Stimulated activated CD8-positive, alpha-beta memory T cell treated with anti-CD3 and anti-CD28 coated beads, Interleukin-4, amount 100 ng/mL, for 1 hour (primary cell): ENCODE measurements around the gene SEPTIN6.

Experiments used
- DNase-seq, 2 donors: peaks; one replicate each; pipeline ENCODE4 v3.0.0-alpha.2; 2020; ENCODE audit warnings: low read depth in 2 of 2, low spot score in 1 of 2

The SEPTIN6 gene

DNA sequence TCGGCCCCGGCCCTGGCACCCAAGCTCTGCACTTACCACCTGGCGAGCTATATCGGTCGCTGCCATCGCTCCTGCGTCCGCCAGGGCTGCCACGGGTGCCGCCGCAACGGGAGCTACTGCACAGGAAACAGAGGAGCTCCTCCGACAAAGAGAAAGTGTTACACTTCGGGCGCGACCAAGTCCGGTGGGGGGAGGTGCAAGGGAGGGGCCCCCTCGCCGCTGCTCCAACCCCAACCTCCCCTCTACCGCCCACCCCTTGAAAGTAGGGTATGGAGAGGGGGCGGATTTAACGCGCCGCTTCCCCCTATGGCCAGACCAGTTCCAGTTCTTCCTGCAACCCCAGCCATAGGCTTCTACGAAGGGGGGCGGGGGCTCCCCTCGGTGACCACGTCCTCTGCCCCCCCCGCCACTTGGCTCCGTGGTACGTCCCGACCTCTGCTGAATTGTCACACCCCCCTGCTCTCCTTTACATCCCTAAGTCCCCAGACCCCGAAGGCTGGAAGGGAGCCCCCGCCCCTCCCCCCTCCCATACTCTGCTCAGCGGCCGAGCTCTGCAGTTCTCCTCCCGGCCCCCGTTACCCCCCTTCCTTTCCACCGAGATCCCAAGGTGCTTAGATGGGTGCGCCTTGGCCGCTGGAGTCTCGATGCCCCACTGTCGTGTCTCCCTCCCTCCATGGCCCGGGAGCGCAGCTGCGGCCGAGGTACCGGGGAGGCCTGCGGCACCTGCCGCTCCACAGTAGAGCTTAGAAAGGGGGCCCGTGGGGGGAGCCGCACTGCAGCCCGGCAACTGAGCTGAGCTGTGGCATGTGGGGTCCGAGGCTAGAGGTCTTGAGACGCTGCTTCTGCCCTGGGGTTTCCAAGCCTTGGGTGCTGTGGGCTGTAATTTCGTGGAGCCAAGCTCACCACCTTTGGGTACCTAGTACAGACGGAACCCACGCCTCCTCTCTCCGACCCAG, at the start of gene SEPTIN6:
TSS of gene SEPTIN6 (minus strand) at position 129 of the 956 bp plus-strand sequence. CDS start at position 66, 63 bp downstream.
- peak; percentile 56 to 64 for DNase-seq

DNA sequence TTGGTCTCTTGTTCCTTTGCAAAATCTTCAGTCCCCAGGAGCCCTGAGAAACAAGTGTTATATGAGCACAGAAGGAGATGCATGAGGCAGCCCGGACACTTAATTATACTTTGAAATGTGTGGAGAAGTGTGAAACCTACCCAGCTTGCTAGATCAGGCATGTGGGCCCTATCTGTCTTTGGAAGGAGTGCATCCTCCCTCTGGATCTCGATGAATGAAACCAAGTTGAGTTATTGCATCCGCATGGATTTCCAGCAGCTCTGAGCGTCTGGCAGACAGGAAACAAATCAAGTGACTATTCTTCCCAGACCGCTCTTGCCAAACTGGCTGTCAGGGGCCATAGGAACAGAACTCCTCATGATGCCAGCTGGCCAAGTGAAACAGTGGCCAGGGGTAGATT, 45.8 kb upstream of the SEPTIN6 start:
- no peak for DNase-seq

DNA sequence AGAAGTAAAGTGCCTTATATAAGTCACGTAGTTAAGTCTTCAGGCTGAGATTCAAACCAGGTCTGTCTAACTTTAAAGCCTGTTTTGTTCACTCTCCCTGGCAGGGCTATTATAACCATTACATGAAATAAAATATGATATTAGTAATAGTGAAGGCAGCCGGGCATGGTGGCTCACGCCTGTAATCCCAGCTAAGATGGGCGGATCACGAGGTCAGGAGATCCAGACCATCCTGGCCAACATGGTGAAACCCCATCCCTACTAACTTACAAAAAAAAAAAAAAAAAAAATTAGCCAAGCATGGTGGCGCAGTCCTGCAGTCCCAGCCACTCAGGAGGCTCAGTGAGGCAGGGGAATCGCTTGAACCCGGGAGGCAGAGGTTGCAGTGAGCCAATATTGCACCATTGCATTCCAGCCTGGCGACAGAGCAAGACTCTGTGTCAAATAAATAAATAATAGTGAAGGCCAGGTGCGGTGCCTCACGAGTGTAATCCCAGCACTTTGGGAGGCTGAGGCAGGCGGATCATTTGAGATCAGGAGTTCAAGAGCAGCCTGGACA, 43.3 kb upstream of the SEPTIN6 start:
- DNase-seq: no peak

DNA sequence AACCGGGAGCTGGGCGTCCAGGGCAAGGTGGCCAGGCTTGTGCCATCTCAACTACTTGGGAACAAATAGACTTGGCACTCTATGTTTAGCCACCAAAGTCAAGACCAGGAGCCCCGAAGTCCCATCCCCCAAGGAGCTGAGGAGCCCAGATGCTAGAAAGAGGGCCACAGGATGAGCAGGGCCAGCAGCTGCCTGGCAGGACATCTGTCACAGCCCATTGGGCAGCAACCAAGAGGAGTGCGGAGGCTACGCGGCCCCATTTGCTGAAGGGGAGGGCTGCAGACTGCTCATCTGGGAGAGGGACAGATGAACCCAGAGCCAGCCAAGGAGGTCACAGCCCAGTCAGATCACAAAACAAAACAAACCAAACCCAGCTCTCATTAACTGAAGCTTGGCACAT, 42.5 kb upstream of the SEPTIN6 start:
- no peak for DNase-seq

DNA sequence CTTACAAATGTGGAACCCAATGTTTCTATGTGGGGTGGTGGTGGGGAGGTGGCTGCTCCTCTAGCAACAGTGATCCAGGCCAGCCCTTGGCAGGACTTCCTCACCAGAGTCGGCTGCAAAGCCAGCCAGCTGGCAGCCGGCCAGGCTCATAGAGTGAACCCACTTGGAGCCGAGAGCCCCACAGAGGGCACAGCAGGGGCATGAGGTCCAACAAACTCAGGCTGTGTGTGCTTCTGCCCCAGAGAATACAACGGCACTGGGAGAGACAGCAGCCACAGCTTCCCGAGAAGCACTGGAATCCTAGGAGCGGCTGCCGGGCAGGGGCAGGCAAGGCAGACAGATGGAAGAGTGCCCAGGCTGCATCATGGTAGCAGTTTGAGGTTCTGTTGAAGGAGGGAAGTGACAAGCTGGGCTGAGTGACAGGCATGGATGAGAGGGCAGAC, 42.0 kb upstream of the SEPTIN6 start:
- no peak for DNase-seq

DNA sequence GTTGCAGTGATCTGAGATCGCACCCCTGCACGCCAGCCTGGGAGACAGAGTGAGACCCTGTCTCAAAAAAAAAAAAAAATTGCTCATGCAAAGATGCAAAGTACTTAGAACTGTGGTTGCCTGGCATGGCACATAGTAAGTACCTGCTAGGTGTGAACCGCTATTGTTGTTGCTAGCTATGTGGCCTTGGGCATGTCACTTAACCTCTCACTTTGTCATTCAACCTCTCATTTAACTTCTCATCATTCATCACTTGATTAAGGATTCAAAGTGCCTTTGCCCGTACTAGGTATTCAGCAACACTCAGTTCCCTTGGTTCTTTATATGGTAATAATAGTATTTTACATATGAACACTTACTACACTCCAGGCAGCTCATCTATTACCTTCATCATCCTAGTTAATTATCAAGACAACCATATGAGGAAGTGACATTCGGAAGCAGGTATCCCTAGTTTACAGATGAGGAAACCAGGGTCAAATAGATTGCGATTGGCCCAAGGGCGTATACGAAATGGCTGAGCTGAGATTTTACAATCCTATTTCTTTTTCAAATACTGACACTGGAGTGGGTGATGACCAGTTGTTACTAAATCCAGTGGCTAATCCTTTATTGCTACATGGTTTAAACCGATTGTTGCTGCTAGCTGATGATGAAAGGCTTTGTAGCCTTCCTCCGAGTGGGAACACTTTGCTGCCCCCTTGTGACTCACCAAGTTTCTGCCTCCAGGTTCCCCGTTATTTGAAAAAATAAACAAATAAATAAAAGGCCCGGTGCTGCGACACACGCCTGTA, 36.6 kb upstream of the SEPTIN6 start:
- DNase-seq: peak; percentile 22 to 41

DNA sequence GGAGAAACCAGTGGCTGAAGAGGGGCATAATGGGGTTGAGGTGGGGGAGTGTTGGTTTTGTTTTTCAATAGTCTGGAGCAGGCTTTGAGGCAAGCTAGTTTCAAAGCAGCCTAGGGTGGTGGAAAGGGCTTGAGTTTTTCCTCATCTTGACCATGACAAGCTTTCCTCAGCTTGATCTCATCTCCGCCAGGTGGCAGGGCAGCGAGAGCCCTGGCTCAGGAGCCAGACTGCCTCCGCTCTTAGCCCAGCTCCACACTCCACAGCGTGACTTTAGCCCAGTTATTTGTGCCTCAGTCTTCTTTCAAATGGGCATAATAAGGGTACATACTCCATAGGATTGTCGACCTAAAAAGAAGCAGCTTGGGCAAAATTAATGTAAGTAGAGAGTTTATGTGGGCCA, 35.5 kb upstream of the SEPTIN6 start:
- DNase-seq: no peak

DNA sequence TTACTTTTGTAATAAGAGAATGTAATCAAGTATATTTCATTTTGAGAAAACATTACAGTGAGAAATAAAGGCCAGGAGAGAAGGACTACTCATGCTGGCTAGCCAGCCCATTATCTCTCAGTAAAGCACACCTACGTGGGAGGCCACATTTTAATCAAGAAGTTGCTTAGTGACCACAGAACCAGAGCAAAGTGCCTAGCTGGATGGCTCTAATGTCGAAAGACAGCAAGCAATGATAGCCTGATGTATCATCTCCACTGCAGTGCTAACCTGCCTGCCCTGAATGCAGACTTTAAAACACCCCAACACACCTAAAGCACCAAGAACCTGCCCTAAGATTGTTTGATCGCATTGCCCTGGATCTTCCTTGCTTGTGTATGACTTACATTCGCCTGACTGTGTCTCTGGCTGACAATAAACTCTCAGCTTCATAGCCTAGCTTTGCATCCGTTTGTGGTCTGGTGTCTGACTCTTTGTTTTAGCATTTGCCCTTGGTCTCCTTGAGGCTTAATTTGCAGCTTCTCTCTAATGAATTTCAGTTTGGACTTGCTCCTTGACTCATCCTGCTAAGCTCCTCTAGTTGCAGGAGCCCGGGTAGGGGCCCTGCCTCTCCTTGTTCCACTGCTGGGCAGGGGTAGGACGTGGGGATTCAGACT, 34.1 kb upstream of the SEPTIN6 start:
- no peak for DNase-seq

DNA sequence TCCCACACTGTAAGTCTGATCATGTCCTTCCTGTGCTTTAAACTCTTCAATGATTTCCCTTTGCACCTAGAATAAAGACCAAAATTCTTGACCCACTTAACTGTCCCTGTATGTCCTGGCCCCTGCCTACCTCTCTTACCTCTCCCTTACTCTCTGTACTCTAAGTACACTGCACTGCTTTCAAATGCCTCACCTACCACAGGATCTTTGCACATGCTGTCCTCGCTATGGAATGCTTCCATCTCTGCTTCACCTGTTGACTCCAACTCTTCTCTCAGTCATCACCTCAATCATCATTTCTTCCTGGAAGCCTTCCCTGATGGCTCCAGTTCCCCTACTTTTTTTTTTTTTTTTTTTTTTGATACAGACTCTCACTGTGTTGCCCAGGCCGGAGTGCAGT, 29.0 kb upstream of the SEPTIN6 start:
- no peak for DNase-seq

DNA sequence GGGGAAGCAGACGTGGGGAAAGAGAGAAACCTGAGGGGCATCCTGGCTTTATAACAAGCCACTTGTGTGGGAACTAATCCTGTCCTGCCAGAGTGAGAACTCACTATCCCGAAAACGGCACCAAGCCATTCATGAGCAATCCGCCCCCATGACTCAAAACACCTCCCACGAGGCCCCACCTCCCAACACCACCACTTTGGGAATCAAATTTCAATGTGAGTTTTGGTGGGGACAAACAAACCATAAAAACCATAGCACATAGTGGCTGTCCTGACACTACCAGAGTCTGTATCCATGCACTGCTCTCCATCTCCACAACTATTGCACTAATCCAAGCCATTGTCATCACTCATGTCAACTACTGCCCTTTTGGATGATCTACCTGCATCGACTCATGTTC, 28.5 kb upstream of the SEPTIN6 start:
- DNase-seq: no peak

DNA sequence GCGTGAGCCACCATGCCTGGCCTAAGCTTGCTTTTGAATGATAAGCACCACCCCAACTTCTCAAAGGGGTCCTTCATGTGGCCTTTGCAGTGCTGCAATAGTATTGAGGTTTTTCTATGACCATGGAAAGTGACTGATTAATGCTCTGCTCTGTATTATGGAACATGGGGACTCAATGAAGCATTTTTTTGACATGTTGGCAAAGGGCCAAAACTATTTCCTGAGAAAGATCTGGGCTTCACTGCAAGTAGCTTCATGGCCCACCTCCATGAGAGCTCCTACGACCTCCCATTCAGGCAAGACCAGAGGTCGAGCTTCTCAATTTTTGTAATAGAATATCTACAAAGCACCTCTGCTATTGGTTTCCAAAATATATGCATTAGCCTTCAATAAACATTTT, 16.7 kb upstream of the SEPTIN6 start:
- no peak for DNase-seq

DNA sequence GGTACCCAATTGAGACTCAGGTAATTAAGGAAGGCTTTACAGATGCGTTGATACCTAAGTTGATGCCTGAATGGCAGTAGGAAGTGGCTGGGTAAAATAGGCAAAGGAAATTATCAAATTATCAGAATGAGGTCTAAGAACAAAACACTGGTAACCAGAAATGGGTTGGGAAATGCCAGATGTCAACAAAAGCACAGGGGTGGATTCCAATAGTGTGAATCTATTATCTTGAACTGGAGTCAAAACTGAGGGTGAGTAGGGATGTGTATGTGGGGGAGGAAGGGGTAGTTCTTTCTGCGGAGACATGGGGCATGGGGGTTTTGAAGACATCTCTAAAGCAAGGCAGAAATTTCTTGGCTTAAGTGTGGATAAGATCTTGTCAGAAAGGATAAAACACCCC, 16.0 kb upstream of the SEPTIN6 start:
- DNase-seq: no peak

DNA sequence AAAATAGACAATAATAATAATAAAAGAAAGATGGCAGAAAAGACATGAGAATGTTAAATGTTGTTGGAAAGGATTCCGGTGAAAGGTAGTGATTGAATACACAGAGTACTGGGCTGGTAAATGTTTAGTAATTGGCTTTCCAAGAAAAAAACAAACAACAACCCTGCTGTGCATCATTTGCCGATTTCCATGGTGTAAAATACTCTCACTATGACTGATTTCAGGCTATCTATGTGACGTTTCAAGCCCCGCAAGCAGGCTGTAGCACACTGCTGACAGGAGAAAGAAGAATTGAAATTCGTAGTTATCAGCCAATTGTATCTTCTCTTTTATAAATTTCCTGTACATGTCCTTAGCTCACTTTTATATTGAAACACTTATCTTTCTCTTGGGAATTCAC, 13.6 kb upstream of the SEPTIN6 start:
- no peak for DNase-seq

DNA sequence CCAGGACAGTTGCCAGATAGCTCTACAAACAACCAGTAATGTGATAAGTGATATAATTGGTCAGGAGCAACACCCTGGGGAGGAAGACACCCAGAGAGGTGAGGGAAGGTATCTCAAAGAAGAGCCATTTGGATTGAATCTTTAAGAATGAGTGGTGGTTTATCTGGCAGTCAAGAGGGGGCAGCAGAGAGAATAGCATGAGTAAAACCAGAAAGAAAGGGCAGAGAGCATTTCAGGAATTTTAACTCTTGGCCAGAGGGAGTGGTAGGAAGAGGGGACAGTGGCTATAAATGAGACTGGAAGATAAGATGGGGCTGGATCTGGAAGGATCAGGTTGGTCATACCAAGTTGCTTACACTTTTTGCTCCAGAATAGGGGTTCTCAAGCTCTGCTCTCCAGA, 5.9 kb upstream of the SEPTIN6 start:
- DNase-seq: no peak

DNA sequence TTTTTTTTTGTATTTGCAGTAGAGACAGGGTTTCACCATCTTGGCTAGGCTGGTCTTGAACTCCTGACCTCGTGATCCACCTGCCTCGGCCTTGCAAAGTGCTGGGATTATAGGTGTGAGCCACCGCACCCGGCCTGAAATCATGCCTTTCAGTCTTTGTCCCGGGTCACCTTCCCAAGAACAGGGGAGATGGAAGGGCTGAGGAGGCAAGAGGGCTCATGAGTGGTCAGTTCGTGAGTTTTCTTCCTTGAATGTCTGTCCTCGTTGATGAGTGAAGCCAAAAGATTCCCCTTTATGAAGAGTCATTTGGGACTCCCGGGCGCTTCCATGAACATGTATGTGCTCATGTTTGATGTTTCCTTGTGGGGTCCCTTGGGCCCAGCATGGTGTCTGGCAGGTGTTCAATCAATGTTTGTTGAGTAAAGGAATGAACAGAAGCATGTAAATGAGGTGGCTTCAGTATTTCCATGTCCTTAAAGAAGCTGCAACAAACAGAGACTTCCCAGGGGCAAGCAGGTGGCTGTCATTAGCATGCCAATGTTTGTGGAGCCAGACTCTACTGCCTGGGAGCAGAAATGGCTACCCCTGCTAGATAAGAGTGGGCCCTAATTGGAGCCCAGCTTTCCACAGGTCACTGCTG, 3.4 kb upstream of the SEPTIN6 start:
- no peak for DNase-seq

DNA sequence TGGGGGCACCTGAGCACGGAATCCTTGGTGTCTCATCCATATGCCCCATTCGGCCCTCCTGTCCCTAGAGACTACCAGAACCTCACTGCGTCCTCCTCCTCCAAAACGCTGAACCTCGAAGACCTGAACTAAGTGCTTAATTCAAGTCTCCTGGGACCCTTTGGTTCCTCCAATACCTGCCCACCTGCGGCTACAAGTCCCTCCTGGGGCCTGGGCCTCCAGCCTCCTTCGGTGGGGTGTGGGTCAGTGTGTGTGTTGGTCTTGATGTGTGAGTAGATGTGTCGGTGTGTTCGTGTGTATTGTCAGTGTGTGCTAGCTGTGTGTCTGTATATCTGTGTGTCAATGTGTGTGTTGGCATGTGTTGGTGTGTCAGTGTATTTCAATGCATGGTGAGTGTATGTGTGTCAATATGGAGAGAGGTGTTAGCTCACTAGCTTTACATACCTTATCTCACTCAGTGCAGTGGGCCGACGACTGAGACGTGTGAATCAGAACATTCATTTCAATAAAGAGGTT, 2.6 kb upstream of the SEPTIN6 start:
- DNase-seq: no peak

DNA sequence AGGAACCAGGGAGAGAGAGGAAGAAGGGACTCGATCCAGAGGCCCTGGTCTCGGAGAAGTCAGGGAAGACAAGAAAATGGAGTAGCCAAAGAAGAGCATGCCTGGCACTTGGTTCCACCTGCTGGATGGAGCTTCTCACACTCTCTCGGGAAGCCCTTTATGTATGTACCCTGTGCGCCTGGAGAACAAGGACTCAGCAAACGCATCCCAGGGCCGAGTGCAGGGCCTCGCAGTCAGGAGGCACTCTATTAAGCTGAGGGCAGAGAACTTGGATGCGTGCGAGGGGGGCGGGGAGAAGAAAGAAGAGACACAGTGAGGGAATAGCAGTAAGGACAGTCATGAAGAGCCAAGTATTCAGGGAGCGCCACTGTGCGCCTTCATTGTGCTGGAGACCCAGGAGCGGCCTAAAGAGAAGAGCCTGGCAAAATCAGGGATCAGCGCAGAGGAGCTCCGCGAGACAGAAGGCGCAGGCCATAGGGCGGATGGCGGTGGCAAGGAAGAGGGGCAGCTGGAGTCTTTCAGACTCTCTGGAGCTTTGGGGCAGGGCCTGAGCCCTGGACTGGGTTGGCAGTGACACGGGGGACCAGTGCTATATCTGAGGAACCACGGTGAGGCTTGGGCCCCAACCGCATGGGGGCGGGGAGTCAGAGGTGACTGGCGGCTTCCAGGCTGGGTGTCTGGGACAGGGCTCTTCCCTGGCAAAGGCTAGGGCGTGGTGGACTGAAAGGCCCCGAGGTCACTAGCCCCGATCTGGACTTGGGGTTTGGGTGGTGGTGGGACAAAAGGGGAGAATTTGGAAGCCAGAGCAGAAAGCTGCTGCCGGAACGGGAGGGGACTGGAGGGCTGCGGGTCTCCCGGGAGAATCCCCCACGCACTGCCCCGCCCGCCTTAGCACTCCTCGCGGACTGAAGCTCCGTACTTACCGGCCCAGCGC, 1.9 kb upstream of the SEPTIN6 start:
- no peak for DNase-seq

DNA sequence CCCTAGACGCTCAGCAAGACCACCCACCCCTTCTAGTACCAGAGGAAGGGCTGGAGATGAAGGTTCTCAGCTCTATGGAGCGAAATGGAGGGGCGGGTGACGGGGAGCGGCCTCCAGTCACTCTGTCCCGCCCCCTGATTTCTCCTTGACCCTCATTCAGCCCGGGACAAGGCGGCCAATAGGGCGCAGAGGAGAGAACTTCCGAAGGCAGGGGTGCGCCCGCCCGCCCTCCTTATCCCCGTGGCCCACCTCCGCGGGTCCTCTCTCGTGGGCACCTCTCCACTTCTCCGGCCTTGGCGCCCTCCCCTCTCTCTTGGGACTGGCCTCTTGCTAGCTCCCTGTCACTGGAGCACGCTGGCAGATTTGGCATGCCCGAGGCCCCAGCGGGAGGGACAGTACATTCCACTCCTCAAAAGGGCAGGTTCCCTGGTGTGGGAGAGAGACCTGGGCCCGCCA, 1.1 kb upstream of the SEPTIN6 start:
- DNase-seq: no peak
